ENCODE results near the gene CATSPER1.
"Not testable (repeated sequence)": the region's sequence is repeated elsewhere in the genome, so short reads cannot be mapped to it uniquely, and the experiment has no call there.

CATSPER1 gene

DNA sequence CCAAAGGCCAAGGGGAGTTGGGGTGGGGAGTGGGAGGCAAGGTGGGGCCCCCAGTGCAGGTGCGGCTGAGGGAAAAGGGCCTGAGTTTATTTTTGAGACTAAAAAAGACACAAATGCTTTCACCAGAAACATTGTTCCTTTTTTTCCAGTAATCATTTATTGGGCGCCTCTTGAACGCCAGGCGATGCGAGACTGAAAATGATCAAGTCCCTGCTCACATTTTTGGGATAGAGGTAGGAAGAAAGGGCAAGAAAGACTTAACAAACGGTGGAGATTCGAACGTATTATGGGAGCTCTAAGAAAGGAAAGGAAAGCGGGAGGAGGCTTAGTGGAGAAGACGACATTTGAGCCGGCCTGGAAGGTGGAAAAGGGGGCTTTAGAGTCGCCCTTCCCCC, 25.1 kb upstream of the CATSPER1 start:
- DNase-seq, result no peak

DNA sequence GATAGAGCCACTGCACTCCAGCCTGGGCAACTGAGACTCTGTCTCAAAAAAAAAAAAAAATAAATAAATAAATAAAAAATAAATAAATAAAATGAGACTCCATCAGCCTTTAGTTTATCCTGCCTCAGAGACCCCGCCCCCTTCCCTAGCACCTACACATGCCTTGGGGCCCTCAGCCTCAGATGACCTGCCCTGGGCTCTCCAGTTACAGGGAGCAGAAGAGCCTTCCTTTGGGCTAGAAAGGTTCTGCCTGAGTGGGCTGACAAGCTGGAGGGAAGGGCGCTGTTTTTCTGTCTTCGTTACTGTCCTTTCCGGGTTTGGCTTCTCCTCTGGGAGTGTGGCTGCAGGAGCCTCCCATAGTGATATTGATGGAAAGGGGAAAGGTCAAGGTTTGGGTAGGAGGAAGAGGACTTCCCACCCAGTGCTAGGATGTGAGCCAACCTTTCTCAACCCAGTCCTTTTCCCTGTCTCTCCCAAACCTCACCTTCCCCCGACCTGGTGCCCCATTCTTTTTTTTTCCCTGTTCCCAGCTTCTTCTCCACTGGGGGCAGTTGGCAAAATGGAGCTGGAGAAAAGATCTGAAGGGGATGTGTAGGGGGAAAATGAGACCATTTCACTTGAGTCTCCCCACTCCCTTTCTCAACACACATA, 24.4 kb upstream of the CATSPER1 start:
- DNase-seq, result no peak

DNA sequence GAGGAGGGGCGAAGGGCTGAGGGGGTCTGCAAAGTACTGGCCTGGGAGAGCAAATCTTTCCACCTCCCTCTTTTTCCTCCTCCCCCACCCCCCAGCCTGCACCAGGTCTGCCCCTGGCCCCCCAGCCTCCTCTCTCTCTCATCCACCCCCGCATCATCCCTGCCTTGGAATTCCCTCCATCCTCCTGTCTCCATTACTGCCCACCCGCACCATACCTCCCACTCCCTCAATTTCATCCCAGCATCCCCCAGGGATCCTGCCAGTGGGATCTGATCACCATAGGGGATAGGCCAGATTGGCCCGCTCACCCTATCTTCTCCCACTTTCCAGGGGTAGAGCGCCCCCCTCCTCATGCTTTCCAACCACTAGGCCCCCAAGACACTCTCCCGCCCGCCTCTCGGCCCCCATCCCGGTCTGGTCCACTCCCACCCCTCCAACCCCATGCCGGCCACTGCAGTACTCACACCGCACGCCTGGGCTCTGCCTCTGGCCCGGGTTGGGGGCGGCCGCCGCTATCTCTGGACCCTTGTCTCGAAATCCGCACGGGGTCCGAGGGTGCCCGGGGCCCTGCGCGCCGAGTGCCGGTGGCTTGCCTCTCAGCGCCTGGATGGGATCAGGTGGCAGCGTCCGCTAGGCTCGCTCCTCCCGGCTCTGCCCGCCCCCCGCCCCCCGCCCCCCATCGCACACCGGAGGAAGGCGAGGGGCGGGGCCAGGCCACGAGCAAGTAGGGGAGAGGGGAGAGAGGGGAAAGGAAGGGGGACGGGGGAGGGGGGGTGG, 22.5 kb upstream of the CATSPER1 start, which contains the start of gene GAL3ST3:
TSS of gene GAL3ST3 (minus strand) at position 615 of the 777 bp plus-strand sequence. CDS start 3,746 bp downstream, outside the sequence.
- DNase-seq, result no peak

DNA sequence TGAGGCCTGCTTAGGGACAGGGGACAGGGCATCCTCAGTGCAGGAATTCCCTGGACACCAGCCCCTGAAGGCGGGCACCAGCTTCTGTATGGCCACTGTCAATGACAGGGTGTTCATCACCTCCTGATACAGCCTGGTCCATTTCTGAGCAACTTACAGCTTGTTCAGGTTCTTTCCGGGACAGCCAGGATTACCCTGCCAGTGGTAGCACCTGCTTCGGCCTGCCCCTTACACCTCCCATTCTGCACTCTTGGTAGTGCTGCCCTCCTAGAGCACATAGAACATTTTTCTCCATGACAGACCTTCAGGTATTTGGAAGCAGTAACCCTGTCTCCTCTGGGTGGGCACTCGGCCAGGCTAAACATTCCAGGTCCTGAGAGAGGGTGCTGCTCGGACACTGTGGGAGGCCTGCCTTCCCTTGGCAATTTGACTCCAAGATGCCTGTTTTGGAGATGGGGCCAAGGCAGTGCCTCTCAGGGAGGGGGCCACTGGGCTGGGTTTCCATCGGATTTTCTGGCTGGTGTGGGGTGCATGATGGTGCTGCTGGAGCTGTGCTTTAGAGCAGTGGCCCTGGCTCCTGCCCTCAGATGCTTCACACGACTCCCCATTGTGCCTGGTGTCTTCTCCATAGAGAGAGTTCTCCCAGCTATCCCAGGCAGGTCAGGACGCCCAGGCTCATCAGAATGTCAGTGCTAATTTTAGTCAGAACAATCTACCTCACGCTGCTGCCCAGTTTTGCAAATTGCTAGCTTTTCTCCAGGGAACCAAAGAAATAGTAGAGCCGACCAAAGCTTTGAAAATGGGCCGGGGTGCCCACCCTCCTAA, 21.5 kb upstream of the CATSPER1 start:
- no peak for DNase-seq

DNA sequence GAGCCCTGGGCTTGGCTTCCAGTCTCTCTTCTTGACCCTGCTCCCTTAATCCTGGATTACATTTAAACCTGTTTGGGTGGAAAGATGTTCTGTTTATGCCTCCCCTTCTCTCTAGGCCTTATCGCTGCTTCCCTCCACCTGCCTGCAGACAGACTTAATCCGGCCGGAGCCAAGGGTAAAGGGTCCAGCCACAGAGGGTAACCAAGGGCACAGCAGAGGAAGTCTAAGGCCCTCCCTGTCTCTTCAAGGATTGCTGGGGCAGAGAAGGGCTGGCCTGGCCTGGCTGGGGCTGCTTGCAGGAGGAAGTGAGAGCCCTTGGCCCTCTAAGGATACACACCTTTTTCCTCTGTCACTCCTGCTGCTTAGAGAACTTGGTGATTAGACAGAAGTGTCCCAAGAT, 20.6 kb upstream of the CATSPER1 start:
- DNase-seq, result no peak

DNA sequence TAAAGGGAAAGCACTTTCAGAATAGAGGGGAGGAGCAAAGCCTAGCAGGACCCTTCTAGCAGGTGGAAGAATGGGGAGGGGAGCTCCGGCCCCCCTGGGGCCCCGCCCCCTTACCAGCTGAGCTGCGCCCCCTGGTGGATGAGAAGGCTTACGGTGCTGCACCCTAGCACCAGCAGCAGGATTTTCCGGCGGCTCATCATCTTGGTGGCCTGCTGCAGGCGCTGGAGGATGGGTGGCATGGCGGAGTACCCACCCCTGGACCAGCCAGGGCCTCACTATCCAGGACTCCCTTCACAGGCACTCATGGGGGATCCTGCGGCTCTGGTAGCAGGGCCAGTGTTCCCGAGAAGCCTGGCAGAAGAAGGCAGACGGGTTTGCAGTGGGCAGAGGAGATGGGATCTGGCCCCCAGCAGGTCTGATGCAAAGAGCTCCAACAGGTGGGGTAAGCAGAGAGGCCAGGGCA, 18.9 kb upstream of the CATSPER1 start:
- peak; percentile 85 for DNase-seq

DNA sequence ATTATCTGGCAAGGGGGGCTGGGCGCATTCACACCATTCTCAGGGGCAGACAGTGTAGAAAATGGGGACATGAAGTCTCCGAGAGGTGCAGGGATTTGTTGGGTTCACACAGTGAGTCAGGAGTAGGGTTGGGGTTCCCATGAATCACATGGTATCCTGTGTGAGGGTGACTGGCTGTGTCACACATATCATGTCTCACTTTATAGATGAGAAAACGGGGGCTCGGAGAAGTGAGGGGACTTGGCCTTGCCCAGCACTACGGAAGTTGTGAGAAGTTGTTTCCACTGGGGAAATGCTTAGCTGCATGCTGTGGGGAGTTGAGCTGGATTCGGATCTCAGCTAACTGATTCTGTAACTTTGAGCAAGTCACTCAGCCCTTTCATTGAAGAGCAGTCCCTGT, 18.5 kb upstream of the CATSPER1 start:
- no peak for DNase-seq

DNA sequence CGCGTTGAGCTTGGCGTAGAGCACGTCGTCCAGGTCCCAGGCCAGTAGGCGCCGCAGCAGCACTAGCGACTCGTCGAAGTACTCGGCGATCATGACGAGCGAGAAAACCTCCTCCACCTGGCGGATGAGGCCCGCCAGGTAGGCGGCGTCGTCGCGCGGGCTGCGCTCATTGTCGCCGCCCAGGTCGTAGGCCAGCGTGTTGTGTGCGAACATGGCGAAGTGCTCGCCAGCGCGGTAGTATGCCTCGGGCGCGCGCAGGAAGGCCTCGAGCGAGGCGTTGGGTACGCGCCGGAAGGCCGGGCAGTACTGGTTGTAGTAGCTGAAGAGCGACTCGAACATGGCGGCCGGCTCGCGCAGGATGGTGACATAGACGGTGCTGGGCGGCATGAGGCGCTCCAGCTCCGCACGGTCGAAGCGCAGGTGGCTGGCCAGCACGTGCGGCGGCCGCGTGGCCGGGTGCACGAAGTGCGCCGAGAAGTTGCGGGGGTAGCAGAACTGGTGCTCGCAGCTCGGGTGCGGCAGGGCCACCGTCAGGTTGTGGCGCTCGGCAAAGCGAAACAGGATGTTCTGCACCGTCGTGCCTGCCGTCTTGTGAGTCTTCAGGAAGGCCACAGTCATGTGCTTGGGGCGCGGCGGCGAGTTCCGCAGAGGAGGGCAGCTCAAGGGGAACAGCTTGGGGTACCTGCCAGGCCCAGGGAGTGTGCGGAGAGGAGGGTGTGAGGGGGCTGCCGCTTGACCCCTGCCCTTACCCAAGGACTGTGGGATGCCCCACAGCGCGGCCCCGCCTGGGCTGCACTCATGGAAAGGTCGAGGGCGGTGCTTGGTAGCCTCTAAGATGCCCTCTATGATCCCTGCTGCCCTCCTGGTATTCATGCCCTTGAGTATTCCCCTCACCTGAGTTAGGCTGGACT, 17.0 kb upstream of the CATSPER1 start:
- DNase-seq, result no peak

DNA sequence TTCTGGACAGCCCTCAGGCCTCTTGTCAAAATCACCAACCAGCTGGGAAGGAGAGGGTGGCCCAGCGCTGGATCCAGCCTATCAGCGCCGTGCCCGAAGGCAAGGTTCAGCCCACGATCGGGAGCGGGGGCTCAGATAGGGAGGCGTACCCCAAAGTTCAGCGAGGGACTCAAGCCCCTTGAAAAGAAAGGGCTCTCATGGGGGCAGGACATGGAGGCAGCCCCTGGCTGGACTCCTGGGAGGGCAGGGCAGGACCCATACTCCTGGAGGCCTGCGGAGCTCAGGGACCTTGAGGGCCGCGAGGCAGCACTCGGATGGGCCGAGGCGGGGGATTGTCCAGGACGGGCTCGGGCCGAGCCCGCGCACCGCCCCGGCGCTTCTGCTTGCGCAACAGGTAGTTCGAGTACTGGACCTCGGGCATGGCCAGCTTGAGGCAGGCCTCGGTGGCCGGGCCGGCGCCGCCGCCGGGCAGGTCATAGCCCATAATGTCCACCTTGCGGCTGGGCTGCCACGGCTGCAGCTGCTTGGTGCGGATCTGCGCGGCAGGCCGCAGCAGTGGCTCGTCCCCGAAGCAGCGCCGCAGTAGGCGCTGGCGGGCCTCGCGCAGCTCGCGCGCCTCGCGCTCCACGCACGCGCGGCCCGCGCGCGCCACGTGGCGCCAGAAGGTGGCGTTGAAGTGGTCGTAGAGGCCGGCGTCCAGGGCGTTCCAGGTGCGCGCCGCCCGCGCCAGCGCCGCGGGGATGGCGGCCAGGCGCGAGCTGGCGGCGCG, 16.1 kb upstream of the CATSPER1 start:
- DNase-seq, result no peak

DNA sequence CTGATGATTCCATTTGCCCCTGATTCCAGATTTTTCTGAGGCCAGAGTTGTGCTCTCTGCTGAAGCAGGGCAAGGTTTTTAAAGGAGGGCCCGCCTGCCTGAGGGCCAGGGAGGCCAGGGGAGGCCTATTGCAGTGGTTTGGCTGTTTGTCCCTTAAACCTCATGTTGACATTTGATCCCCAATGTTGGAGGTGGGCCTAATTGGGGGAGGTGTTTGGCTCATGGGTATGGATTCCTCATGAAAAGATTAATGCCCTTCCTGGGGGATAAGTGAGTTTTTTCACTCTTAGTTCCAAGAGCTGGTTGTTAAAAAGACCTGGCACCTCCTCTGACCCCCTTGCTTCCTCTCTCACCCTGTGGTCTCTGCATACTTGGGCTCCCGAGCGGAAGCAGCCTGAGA, 13.5 kb upstream of the CATSPER1 start:
- no peak for DNase-seq

DNA sequence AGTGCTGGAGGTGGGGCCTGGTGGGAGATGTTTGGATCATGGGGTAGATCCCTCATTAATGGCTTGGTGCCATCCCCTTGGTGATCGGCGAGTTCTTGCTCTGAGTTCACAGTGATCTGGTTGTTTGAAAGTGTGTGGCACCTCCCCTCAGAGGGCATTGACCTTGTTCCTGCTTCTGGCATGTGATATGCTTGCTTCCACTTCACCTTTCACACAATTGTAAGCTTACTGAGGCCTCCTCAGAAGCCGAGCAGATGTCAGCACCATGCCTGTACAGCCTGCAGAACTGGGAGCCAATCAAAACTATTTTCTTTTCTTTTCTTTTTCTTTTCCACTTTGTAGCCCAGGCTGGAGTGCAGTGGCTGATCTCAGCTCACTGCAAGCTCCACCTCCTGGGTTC, 11.0 kb upstream of the CATSPER1 start:
- DNase-seq, result no peak

DNA sequence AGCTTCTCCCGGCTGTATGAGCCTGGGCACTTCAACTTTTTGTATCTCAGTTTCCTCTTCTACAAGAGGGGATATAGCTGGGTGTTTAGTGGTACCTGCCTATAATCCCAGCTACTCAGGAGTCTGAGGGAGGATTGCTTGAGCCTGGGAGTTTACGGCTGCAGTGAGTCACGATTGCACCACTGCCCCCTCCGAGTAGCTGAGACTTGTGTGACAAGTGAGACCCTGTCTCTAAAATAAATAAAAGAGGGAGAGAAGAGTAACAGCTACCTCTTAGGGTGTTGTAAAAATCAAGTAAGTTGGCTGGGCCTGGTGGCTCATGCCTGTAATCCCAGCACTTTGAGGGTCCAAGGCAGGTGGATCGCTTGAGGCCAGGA, 10.0 kb upstream of the CATSPER1 start:
- DNase-seq, result no peak

DNA sequence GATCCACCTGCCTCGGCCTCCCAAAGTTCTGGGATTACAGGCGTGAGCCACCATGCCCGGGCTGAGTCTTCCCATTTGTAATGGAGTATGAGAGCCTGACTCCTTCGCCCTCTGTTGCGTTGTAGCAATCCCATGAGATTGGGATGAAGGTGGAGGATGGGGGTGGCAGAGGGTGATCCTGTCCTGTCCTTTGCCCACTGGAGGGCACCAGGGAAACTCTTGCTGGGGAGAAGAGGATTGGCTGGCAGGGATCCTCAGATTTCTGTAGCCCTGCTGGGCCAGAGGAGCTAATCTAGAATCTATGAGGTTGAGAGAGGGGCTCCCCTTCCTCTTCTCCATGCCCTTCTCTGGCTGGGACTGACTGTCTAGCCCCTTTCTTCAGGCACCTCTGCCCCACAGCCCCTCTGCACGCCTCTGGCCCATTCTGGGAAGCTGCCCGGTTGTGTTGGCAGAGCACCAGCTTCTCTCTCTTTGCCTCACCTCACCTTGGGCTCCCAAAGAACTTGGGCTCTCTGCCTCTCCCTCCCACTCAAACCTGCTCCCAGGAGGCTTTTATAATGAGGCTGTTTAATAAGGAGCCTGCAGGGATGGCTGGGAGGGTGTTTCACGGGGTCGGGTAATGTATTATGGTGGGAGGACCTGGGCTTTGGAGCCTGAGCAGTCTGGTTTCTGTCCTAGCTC, 9.5 kb upstream of the CATSPER1 start:
- no peak for DNase-seq

DNA sequence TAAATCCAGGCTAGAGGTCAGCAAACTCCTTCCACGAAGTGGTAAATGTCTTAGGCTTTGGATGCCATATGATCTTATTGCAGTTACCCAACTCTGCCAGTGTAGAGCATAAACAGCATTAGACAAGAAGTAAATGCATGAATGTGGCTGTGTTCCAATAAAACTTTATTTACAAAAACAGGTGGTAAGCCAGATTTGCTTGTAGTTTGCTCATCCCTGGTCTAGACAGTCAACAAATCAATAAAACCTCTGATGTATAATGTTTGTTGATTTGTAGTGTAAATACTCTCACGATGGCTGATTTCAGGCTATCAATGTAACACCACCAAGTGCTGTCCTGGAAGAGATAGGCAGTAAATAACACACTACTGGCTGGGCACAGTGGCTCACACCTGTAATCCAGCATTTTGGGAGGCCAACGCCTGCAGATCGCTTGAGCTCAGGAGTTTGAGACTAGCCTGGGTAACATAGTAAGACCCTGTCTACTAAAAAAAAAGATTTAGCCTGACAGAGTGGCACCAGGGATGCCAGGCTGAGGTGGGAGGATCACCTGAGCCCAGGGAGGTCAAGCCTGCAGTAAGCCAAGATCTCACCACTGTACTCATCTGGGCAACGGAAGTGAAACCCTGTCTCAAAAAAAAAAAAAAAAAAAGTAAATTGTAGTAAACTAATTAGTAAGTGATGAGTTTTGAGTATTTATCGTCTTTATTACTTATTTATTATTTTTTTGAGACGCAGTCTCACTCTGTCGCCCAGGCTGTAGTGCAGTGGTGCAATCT, 6.9 kb upstream of the CATSPER1 start:
- no peak for DNase-seq

DNA sequence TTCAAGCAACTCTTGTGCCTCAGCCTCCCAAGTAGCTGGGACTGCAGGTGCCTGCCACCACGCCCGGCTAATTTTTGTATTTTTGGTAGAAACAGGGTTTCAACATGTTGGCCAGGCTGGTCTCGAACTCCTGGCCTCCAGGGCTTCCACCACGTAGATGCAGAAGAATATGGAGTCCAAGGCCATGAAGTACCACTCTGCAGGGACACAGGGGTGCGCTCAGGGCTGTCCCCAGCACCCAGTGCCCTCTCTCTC, 3.2 kb downstream of the CATSPER1 start:
- DNase-seq, result not testable (repeated sequence)

DNA sequence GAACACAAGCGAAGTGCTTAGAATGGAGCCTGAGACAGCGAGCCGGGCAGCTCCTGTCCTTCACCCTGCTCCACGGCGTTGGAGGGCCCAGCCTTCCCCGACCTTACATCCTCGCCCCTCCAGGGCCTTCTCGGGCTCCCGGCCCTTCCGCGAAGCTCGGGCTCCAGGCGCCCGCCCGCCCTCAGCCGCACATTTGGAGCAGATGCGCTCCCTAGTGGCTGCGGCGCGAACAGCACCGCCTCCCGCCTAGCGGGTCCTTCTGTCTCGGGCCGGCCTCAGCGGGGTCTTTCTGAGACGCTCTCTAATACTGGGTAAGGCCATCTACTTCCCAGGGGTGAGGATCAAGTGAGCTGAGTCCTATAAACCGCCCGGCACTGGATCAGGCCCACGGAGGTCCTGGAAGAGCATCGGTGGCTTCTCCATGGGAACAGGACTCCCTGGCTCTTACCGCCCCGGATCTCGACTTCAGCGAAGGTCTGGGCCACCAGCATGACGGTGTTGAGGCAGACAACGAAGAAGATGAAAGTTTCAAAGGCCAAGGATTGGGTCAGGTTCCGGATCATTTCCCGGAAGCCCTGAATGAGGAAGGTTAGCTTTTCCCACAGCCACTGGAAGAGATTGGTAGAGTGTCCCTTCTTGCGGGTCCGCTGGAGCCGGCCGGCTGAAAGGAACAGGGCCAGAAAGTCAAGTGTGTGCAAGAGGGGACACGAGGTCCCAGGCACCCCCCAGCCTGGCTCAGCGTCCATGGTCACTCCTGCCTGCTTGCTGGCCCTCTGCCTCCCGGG, 3.7 kb downstream of the CATSPER1 start:
- DNase-seq, result peak; percentile 34

DNA sequence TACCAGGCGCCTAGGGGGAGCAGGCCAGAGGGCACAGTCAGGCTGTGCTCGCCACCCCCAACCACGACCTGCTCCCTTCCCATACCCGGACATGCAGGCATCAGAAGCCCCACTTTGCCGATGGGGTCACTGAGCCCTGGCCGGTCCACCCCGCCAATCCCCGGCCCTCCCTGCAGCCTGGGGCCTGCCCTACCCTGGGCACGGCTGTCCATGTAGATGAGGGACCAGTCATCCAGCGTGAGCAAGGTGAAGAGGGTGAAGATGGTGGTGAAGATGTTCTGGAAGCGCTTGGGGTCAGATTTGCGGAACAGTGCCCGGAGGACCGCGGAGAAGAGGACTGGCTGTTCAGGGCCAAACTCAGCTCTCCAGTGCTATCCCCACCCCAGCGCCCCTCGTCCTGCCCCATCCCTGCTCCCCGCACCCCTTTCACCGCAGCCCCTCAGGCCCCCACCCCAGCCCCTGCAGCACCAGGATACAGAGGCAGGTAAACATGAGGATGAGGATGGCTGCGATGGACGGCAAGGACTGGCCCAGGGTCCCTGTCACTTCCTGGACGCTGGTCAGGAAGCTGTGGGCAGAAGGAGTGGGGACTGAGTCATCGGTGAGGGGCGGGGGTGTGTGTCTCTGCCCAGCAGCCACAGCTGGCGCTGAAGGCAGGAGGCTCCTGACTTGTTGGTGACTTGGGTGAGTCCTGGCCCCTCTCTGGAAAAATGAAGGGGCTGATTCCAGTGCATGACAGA, 5.5 kb downstream of the CATSPER1 start:
- DNase-seq, result no peak

DNA sequence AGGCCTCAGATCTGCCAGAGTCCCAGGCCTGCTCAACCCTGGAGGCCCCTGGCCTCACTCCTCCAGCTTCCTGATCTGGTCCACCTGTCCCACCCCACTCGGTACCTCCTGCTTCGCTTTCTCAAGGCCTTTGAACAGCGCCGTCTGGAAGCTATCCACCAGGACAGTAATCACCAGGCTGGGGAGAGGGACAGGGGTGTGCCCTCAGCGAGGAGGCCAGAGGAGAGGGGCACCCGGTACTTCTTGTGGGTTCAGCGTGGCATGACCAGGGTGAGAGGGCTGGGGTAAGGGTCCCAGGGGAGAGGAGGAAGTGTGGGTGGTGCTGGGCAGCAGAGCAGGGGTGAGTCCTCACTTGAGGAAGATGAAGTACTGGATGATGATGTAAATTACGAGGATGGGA, 6.1 kb downstream of the CATSPER1 start:
- no peak for DNase-seq

DNA sequence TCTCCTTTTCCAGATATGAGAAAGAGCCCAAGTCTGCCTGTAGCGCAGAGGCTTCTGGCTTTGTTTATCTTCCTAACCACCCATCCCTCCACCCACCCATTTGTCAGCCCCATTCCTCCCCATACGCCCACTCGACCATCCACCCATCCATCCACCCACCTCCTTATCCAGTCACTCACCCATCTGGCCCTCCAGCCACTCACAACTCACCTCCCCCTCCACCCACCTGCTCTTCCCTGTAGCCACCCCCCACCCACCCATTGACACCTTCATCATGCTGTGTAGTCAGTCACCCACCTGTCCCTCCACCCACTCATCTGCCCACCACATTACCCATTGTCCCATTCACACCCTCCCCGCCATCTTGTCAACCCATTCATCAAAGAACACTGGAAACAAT, 9.0 kb downstream of the CATSPER1 start:
- DNase-seq, result no peak

Data from NCI-H1105 treated with DMSO at 0.1 percent for 48 hours (cell line).